ENCODE data around the gene PSAP. TPM values are rescaled to one million over a fixed set of nuclear protein-coding genes. Genes with fewer than 3 reads are reported as not detected.

Gene PSAP
- total RNA-seq, 1 donor from 2014 or later: 358 TPM

DNA sequence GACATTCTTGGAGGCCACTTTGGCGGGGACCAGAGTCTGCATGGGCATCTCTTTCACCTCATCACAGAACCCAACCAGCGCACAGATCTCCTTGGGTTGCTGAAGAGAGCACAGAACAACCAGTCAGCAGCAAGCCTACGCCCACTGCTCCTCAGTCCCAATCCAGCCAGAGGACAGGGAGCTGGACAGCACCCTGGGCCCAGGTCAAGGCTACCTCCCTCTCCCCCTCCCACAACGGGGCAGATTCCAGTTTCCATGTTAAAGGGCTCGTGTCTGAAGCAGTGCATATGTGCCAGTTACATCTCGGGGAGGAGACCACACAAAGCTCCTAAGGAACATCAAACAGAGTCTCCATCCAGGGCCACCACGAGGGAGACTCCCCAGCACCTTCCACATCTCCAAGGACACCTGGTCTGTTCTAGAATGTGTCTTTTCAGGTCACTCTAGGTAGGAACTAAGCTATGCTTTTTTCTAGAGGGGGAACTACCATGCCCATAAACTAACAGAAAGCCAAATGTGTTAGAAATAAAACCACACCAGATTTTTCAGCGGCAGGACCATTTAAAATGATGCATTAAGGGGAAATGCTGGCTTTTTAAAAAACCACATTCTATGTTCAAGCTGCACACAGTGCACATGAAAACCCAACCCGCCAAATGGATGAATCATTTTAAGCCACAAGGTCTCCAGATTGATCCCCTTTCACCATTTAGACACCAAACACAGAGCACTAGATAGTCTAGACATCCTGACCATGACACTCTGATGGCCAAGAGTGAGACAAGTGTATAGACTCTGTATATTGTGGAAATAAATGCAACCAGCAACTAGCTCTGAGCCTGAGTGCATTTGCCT, 28.9 kb downstream of the PSAP start:
- H2AFZ ChIP-seq (replicated peaks): no peak overlapping the region
- no peak overlapping the region for H3K9ac ChIP-seq
- no peak for TF ChIP-seq EZH2phosphoT487 (IDR thresholded peaks at IDR 0.05)
- TF ChIP-seq, protein P1, sequence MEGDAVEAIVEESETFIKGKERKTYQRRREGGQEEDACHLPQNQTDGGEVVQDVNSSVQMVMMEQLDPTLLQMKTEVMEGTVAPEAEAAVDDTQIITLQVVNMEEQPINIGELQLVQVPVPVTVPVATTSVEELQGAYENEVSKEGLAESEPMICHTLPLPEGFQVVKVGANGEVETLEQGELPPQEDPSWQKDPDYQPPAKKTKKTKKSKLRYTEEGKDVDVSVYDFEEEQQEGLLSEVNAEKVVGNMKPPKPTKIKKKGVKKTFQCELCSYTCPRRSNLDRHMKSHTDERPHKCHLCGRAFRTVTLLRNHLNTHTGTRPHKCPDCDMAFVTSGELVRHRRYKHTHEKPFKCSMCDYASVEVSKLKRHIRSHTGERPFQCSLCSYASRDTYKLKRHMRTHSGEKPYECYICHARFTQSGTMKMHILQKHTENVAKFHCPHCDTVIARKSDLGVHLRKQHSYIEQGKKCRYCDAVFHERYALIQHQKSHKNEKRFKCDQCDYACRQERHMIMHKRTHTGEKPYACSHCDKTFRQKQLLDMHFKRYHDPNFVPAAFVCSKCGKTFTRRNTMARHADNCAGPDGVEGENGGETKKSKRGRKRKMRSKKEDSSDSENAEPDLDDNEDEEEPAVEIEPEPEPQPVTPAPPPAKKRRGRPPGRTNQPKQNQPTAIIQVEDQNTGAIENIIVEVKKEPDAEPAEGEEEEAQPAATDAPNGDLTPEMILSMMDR (IDR thresholded peaks at IDR 0.05): no peak
- no peak for TF ChIP-seq EZH2 (IDR thresholded peaks at IDR 0.05)
- no peaks in the 10 kb centered on the region for H3K36me3 ChIP-seq
- H3K4me1 ChIP-seq: no peaks in the 10 kb centered on the region
- no peaks in the 10 kb centered on the region for H3K79me2 ChIP-seq (ENCODE audit: low read depth)
- H3K9me3 Mint-ChIP-seq: no peaks in the 10 kb centered on the region
- H3K27ac ChIP-seq: no peak overlapping the region
- no peak overlapping the region for H3K4me3 Mint-ChIP-seq
- H3K27me3 Mint-ChIP-seq (ENCODE audit: insufficient read depth, low read depth): no peaks in the 10 kb centered on the region
- H3F3A ChIP-seq (ENCODE audit: low read depth): no peaks in the 10 kb centered on the region
- no peak for DNase-seq (ENCODE audit: low spot score)
- no peaks in the 10 kb centered on the region for H3K27me3 ChIP-seq
- peaks cover 40% of the 10 kb centered on the region for H3K36me3 Mint-ChIP-seq
- H3K9me3 ChIP-seq (ENCODE audit: low read depth): no peaks in the 10 kb centered on the region
- peak overlapping the region; percentile 17 for H3K27ac Mint-ChIP-seq
- H3K4me2 ChIP-seq: no peak overlapping the region
- H4K20me1 ChIP-seq (ENCODE audit: low read depth): peaks cover 13% of the 10 kb centered on the region
- no peaks in the 10 kb centered on the region for H3K4me1 Mint-ChIP-seq
- no peak overlapping the region for H3K4me3 ChIP-seq

GRCh38 chr10:71820966-71821365, 30.1 kb downstream of the PSAP start:
- Histone ChIP-seq H3K9ac (no peak overlapping the region), H4K20me1 (ENCODE audit: low read depth) (peaks cover 13% of the 10 kb centered on the region), H3K79me2 (ENCODE audit: low read depth) (no peaks in the 10 kb centered on the region), H3K9me3 (ENCODE audit: low read depth) (no peaks in the 10 kb centered on the region), H3K4me2 (no peak overlapping the region), H3K27ac (no peak overlapping the region), H3K36me3 (no peaks in the 10 kb centered on the region), H3K27me3 (no peaks in the 10 kb centered on the region), H2AFZ (replicated peaks) (no peak overlapping the region), H3K4me1 (no peaks in the 10 kb centered on the region), H3K4me3 (no peak overlapping the region), H3F3A (ENCODE audit: low read depth) (no peaks in the 10 kb centered on the region)
- H3K36me3 Mint-ChIP-seq: peaks cover 47% of the 10 kb centered on the region
- H3K27me3 Mint-ChIP-seq (ENCODE audit: insufficient read depth, low read depth): peaks cover 4% of the 10 kb centered on the region
- no peaks in the 10 kb centered on the region for H3K9me3 Mint-ChIP-seq
- no peak overlapping the region for H3K27ac Mint-ChIP-seq
- H3K4me3 Mint-ChIP-seq: no peak overlapping the region
- no peaks in the 10 kb centered on the region for H3K4me1 Mint-ChIP-seq
- no peak for DNase-seq (ENCODE audit: low spot score)
- TF ChIP-seq, protein P1 (IDR thresholded peaks at IDR 0.05): no peak
- no peak for TF ChIP-seq EZH2phosphoT487 (IDR thresholded peaks at IDR 0.05)

DNA sequence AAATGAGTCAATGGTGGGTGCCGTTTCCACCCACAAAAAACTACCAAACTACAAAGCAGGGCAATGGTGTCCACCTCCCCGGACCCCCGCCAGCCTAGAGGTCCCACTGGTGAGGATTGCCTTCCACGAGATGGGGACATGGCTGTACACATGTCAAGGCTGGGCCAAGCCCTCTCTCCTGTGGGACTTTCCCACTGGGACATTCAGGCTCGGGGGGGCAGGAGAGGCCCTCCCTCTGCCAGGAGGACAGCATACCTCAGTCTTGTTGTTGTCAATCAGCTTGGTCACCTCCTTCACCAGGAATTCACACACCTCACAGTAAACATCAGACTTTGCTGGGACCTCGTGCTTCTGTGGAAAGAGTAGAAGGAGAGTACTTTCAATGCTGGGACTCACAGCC, 31.1 kb downstream of the PSAP start:
- H3K4me3 Mint-ChIP-seq: no peak overlapping the region
- Histone ChIP-seq H3K9me3 (ENCODE audit: low read depth) (no peaks in the 10 kb centered on the region), H3K4me1 (no peaks in the 10 kb centered on the region), H4K20me1 (ENCODE audit: low read depth) (peaks cover 13% of the 10 kb centered on the region), H3K4me2 (no peak overlapping the region), H3K4me3 (no peak overlapping the region), H3K79me2 (ENCODE audit: low read depth) (no peaks in the 10 kb centered on the region), H3K27me3 (no peaks in the 10 kb centered on the region), H3F3A (ENCODE audit: low read depth) (no peaks in the 10 kb centered on the region), H3K36me3 (no peaks in the 10 kb centered on the region), H3K9ac (no peak overlapping the region), H2AFZ (replicated peaks) (no peak overlapping the region), H3K27ac (no peak overlapping the region)
- no peaks in the 10 kb centered on the region for H3K4me1 Mint-ChIP-seq
- TF ChIP-seq, protein P1 (IDR thresholded peaks at IDR 0.05): no peak
- no peak for TF ChIP-seq EZH2 (IDR thresholded peaks at IDR 0.05)
- TF ChIP-seq EZH2phosphoT487 (IDR thresholded peaks at IDR 0.05): no peak
- H3K9me3 Mint-ChIP-seq: no peaks in the 10 kb centered on the region
- H3K27ac Mint-ChIP-seq: no peak overlapping the region
- no peak for DNase-seq (ENCODE audit: low spot score)
- peaks cover 4% of the 10 kb centered on the region for H3K27me3 Mint-ChIP-seq (ENCODE audit: insufficient read depth, low read depth)
- H3K36me3 Mint-ChIP-seq: peaks cover 47% of the 10 kb centered on the region
